Right ventricle myocardium inferior (tissue), 1 donor: ENCODE data around the gene ARHGAP28. TPM values are rescaled to one million over a fixed set of nuclear protein-coding genes. Genes with fewer than 3 reads are reported as not detected.

ENCODE experiments used
- ATAC-seq: fragments of 200-7000 bp; cut with Tn5 transposase; one replicate; pipeline ENCODE4 v1.9.1; 2020; ENCODE audit warnings: mild to moderate bottlenecking, moderate library complexity
- DNase-seq: peaks from one replicate; pipeline ENCODE4 v3.0.0; 2021; ENCODE audit errors: missing footprints
- intact Hi-C: fragments of 100-400 bp; cut with DNase I; formaldehyde crosslinking; loops from one replicate; pipeline ENCODE4 v1.11.0; 2022
- total RNA-seq: library from RNA; stranded (reverse); fragmentation: NEBNext Ultra II Directional; extraction: Animal tissue kit (Norgen Biotek cat#: 25700); gene quantifications from one replicate; pipeline ENCODE4 v1.2.1, GENCODE V29; 2021
- donor health status: DM: no; HTN: yes; CAD: no; lungs with severe emphysema.

The ARHGAP28 gene
- total RNA-seq, 1 donor from 2014 or later, result 1.1 TPM

- intact Hi-C loops, result no loop called here
- ATAC-seq, result no peak
- no peak for DNase-seq
Measured at GRCh38 chr18:6730416-6731221, 1.1 kb downstream of the ARHGAP28 start.

- intact Hi-C loops, result no loop called here
- no peak for DNase-seq
- no peak for ATAC-seq
Measured at GRCh38 chr18:6731222-6731596, 1.7 kb downstream of the ARHGAP28 start.

GRCh38 chr18:6732952-6733351 is 3.4 kb downstream of the ARHGAP28 start:
- DNase-seq (no peak), ATAC-seq (no peak)
- intact Hi-C loops, result no loop called here

GRCh38 chr18:6733758-6734157 is 4.2 kb downstream of the ARHGAP28 start:
- intact Hi-C loops, result no loop called here
- DNase-seq, result no peak

GRCh38 chr18:6734726-6735430 is 5.4 kb downstream of the ARHGAP28 start:
- intact Hi-C loops, result no loop called here
- ATAC-seq, result no peak
- DNase-seq, result no peak

More at GRCh38 chr18:6733758-6734157, 4.2 kb downstream of the ARHGAP28 start:
- ATAC-seq, result no peak

GRCh38 chr18:6737833-6738232 is 8.3 kb downstream of the ARHGAP28 start:
- no peak for ATAC-seq
- no peak for DNase-seq
- intact Hi-C loops, result no loop called here

GRCh38 chr18:6738622-6739021 is 9.1 kb downstream of the ARHGAP28 start:
- no peak for DNase-seq
- no peak for ATAC-seq
- intact Hi-C loops, result no loop called here

- intact Hi-C loops, result no loop called here
- ATAC-seq, result peak; percentile 93
- no peak for DNase-seq
Measured at GRCh38 chr18:6741232-6741663, 11.7 kb downstream of the ARHGAP28 start.

- intact Hi-C loops, result no loop called here
Measured at GRCh38 chr18:6741786-6742185, 12.3 kb downstream of the ARHGAP28 start.

GRCh38 chr18:6743999-6744398 is 14.5 kb downstream of the ARHGAP28 start:
- intact Hi-C loops, result no loop called here
- no peak for DNase-seq
- no peak for ATAC-seq

More at GRCh38 chr18:6741786-6742185, 12.3 kb downstream of the ARHGAP28 start:
- DNase-seq (no peak), ATAC-seq (no peak)

- ATAC-seq, result no peak
- intact Hi-C loops, result no loop called here
- no peak for DNase-seq
Measured at GRCh38 chr18:6744816-6745455, 15.4 kb downstream of the ARHGAP28 start.

- ATAC-seq (no peak), DNase-seq (no peak)
- intact Hi-C loops, result no loop called here
Measured at GRCh38 chr18:6745504-6746031, 16.1 kb downstream of the ARHGAP28 start.

- DNase-seq, result no peak
- intact Hi-C loops, result no loop called here
- ATAC-seq, result no peak
Measured at GRCh38 chr18:6746386-6746960, 17.0 kb downstream of the ARHGAP28 start.

GRCh38 chr18:6747646-6748045 is 18.1 kb downstream of the ARHGAP28 start:
- intact Hi-C loops, result no loop called here
- DNase-seq (no peak), ATAC-seq (no peak)

- no peak for DNase-seq
- intact Hi-C loops, result no loop called here
- ATAC-seq, result peak; percentile 90
Measured at GRCh38 chr18:6748241-6748640, 18.7 kb downstream of the ARHGAP28 start.

- intact Hi-C loops, result no loop called here
- ATAC-seq (no peak), DNase-seq (no peak)
Measured at GRCh38 chr18:6750411-6750810, 20.9 kb downstream of the ARHGAP28 start.

GRCh38 chr18:6751222-6751621 is 21.7 kb downstream of the ARHGAP28 start:
- ATAC-seq, result no peak
- DNase-seq, result no peak
- intact Hi-C loops, result no loop called here

GRCh38 chr18:6752202-6752860 is 22.8 kb downstream of the ARHGAP28 start:
- no peak for DNase-seq
- intact Hi-C loops, result no loop called here
- ATAC-seq, result no peak

- no peak for DNase-seq
- no peak for ATAC-seq
- intact Hi-C loops, result no loop called here
Measured at GRCh38 chr18:6755107-6755506, 25.6 kb downstream of the ARHGAP28 start.
